GM06990 (cell line): Measurements from ENCODE around the gene ALDH16A1.
"Not testable (repeated sequence)": the region's sequence is repeated elsewhere in the genome, so short reads cannot be mapped to it uniquely, and the experiment has no call there.

ENCODE experiments used
- DNase-seq: peaks from one replicate; pipeline ENCODE4 v3.0.0-alpha.2; 2011; ENCODE audit not compliant: insufficient read length; ENCODE audit errors: extremely low read depth
- H3K27me3 ChIP-seq: replicated peaks from 2 replicates; pipeline ENCODE4 v1.6.0; 2011; ENCODE audit warnings: low read length; ENCODE audit not compliant: control insufficient read depth, insufficient read depth
- H3K36me3 ChIP-seq: 2 replicates; pipeline ENCODE4 v1.5.1; 2011; ENCODE audit warnings: low read length; ENCODE audit not compliant: control insufficient read depth, insufficient read depth
- H3K4me3 ChIP-seq: replicated peaks from 2 replicates; pipeline ENCODE4 v1.5.1; 2011; ENCODE audit warnings: low read depth, mild to moderate bottlenecking, control low read depth, low read length
- CTCF ChIP-seq: IDR thresholded peaks from 2 replicates; pipeline ENCODE4 v1.5.1; 2011; ENCODE audit warnings: low read length, control low read depth, mild to moderate bottlenecking, inconsistent platforms; ENCODE audit not compliant: insufficient read depth, poor library complexity, severe bottlenecking

Gene ALDH16A1

GRCh38 chr19:49456326-49456725, 3.3 kb downstream of the ALDH16A1 start:
- DNase-seq = no peak
- H3K27me3 ChIP-seq = no peaks in the 10 kb centered on the region

GRCh38 chr19:49458567-49458903, 5.5 kb downstream of the ALDH16A1 start:
- no peaks in the 10 kb centered on the region for H3K27me3 ChIP-seq
- no peak for DNase-seq
- H3K36me3 ChIP-seq = peaks cover 5% of the 10 kb centered on the region
- peak overlapping the region; percentile 23; the same call in 1 of the 2 replicates for H3K4me3 ChIP-seq
- no peak for TF ChIP-seq CTCF

More at GRCh38 chr19:49456326-49456725, 3.3 kb downstream of the ALDH16A1 start:
- TF ChIP-seq CTCF = no peak
- H3K36me3 ChIP-seq = peaks cover 5% of the 10 kb centered on the region
- H3K4me3 ChIP-seq = no peak overlapping the region

GRCh38 chr19:49459388-49459787, 6.4 kb downstream of the ALDH16A1 start:
- H3K36me3 ChIP-seq = peaks cover 5% of the 10 kb centered on the region
- H3K4me3 ChIP-seq = no peak overlapping the region
- no peak for DNase-seq
- no peak for TF ChIP-seq CTCF
- no peaks in the 10 kb centered on the region for H3K27me3 ChIP-seq

- H3K27me3 ChIP-seq, H3K4me3 ChIP-seq, DNase-seq: not testable (repeated sequence)
- H3K36me3 ChIP-seq = peaks cover 13% of the 10 kb centered on the region
These were observed 8.1 kb downstream of the ALDH16A1 start for GRCh38 chr19:49461130-49461529.

- Histone ChIP-seq H3K36me3 (peaks cover 13% of the 10 kb centered on the region), H3K27me3 (no peaks in the 10 kb centered on the region), H3K4me3 (no peak overlapping the region)
- no peak for DNase-seq
- no peak for TF ChIP-seq CTCF
These were observed 8.6 kb downstream of the ALDH16A1 start for GRCh38 chr19:49461656-49462055.

- DNase-seq = no peak
- Histone ChIP-seq H3K4me3 (no peak overlapping the region), H3K27me3 (no peaks in the 10 kb centered on the region), H3K36me3 (peaks cover 13% of the 10 kb centered on the region)
- TF ChIP-seq CTCF = no peak
These were observed 9.5 kb downstream of the ALDH16A1 start for GRCh38 chr19:49462492-49462891.
